Measurements from ENCODE around the gene GRIK1.

- TF ChIP-seq CTCF (IDR thresholded peaks at IDR 0.05): no peak
- no peak for TF ChIP-seq POLR2A (IDR thresholded peaks at IDR 0.05)
- TF ChIP-seq POLR2AphosphoS5 (IDR thresholded peaks at IDR 0.05; ENCODE audit: insufficient read depth in 1 of 2, low read depth in 1 of 2): no peak
Observed at GRCh38 chr21:29655577-29655976, 284.2 kb downstream of the GRIK1 start.

Data from vagina (tissue), 2 donors.